ENCODE measurements around the gene AIDA. TPM values are rescaled to one million over a fixed set of nuclear protein-coding genes. Genes with fewer than 3 reads are reported as not detected.
A peak's percentile ranks its signal among the peaks of the same experiment; 100 is the strongest.

The AIDA gene
- total and polyA plus RNA-seq, 4 experiments from 2014 or later, result 35.2 to 64.5 (median 49.0) TPM

DNA sequence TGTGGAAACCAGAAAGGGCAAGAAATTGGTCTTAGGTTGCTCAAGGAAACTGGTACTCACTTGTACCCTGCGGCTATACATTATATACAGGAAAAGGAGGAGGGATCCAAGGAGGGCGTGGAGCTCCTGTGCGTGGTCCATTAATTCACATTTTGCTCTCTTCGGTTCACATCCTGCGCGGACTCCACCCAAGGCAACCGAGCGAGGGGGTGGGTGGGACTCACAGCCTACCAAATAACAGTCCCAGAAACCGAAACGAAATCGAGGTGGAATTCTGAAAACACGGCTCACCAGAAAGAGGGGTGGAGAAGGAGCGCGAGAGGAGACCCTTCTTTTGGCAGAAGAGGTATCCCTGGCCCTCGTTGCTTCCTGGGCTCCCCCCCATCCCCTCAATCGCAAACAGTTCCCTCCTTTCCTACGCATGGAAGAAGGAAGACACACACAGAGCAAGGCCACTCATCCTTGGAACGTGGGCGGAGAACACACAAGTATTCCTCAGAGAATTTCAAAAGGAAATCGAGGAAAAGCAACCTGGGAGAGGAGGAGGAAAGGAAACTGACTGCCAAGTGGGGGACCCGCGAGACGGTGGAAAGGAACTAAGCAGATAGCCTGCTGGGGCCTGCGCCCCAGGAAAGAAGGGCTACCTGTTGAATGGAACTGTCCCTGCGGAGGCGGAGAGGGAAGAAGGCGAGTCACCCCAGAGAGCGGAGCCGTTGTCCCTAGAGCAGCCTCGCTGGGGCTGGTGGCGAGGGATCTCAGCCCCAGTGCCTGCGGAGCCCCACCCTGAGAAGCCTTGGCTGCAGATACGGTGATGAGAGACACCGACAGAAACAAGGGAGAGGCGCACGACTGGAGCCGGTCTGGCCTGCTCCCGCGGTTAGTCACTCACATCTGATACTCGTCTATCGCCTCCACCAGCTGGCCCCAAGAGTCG lies 705 bp downstream of the AIDA start:
- intact Hi-C loops (cut with micrococcal nuclease), result loop anchor here (1.0 to 10.0 kb wide), 5 partner anchors 67 to 1721 kb away; partner anchors contain the start of gene DUSP10
- H3K36me3 ChIP-seq (ENCODE audit: insufficient read depth, low read length), result peaks cover 5% of the 10 kb centered on the region
- ChIA-PET CTCF (ENCODE audit: partially characterized antibody) (interaction anchor here (1.2 kb wide), 2 partner anchors 57 to 422 kb away, joined by 3 read pairs; no protein-coding TSS in a partner anchor), POLR2A (ENCODE audit: partially characterized antibody) (interaction anchor here (0.7 to 4.1 kb wide), 16 partner anchors 10 to 1134 kb away, joined by 3 to 76 read pairs (median 10); partner anchors contain the start of genes DUSP10, MIA3, TAF1A and TP53BP2)
- DNase-seq, result peak; percentile 50 to 82 (median 60)
- peaks cover 35% of the 10 kb centered on the region for H3K4me1 ChIP-seq (ENCODE audit: insufficient read depth, low read length)
- peak overlapping the region; percentile 91 for H3K27ac ChIP-seq (ENCODE audit: low read depth, low read length)
- Mint-ChIP-seq H3K27me3 (no peaks in the 10 kb centered on the region), H3K4me3 (peak overlapping the region; percentile 94 to 100 (median 98)), H3K9me3 (peaks cover 0 to 5% (median 0%) of the 10 kb centered on the region in 8 donors), H3K4me1 (peaks cover 28 to 71% (median 47%) of the 10 kb centered on the region in 4 donors), H3K27ac (peak overlapping the region; percentile 94 to 100 (median 99)), H3K36me3 (peaks cover 19 to 50% of the 10 kb centered on the region in 2 donors)
- no peaks in the 10 kb centered on the region for H3K27me3 ChIP-seq (ENCODE audit: insufficient read depth, low read length)
- no peaks in the 10 kb centered on the region for H3K9me3 ChIP-seq (ENCODE audit: control insufficient read depth in 1 of 2, low read length in 2 of 2)
- H3K4me3 ChIP-seq (ENCODE audit: low read length in 2 of 2), result peak overlapping the region; percentile 69 to 100

DNA sequence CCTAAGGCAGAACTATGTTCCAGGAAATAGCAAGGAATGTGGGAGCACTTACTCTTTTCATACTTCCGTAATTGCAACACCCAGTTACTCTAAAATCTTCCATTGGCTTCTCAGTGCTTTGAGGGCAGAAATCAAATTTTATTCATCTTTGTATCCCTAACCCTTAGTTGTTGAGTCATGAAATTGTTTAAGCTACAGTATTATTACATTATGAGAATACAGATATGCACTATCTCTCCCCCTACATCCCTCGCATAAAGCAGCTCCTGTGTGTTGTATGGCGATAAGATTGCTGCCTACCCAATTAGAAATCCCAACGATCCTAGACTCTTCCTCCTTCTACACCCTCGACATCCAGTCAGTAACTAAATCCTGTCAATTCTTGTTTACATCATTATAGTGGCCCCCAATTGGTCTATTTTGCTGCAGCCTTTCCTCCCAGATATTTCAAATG lies 2.6 kb downstream of the AIDA start:
- peaks cover 18 to 46% of the 10 kb centered on the region in 2 donors for H3K36me3 Mint-ChIP-seq
- H3K36me3 ChIP-seq (ENCODE audit: insufficient read depth, low read length), result peaks cover 5% of the 10 kb centered on the region
- POLR2A ChIA-PET (ENCODE audit: partially characterized antibody), result interaction anchor here (4.1 kb wide), 1 partner anchor 11 kb away, joined by 22 read pairs; no protein-coding TSS in a partner anchor
- H3K4me1 ChIP-seq (ENCODE audit: insufficient read depth, low read length), result peaks cover 27% of the 10 kb centered on the region
- H3K27me3 ChIP-seq (ENCODE audit: insufficient read depth, low read length), result no peaks in the 10 kb centered on the region
- peak overlapping the region in 6 of 8 donors; percentile 26 to 100 (median 97) for H3K4me3 Mint-ChIP-seq
- peak overlapping the region in 4 of 7 donors; percentile 2 to 99 (median 37) for H3K27ac Mint-ChIP-seq
- H3K4me3 ChIP-seq (ENCODE audit: low read length in 2 of 2), result no peak overlapping the region
- no peak for DNase-seq
- intact Hi-C loops (cut with micrococcal nuclease), result loop anchor here (10.0 kb wide), 1 partner anchor 1285 kb away; no protein-coding TSS in a partner anchor
- peaks cover 35 to 85% (median 58%) of the 10 kb centered on the region in 4 donors for H3K4me1 Mint-ChIP-seq
- H3K9me3 Mint-ChIP-seq, result peaks cover 0 to 5% (median 0%) of the 10 kb centered on the region in 8 donors
- H3K27me3 Mint-ChIP-seq, result no peaks in the 10 kb centered on the region
- H3K27ac ChIP-seq (ENCODE audit: low read depth, low read length), result no peak overlapping the region
- no peaks in the 10 kb centered on the region for H3K9me3 ChIP-seq (ENCODE audit: control insufficient read depth in 1 of 2, low read length in 2 of 2)
- CTCF ChIA-PET (ENCODE audit: partially characterized antibody), result no interaction called here

DNA sequence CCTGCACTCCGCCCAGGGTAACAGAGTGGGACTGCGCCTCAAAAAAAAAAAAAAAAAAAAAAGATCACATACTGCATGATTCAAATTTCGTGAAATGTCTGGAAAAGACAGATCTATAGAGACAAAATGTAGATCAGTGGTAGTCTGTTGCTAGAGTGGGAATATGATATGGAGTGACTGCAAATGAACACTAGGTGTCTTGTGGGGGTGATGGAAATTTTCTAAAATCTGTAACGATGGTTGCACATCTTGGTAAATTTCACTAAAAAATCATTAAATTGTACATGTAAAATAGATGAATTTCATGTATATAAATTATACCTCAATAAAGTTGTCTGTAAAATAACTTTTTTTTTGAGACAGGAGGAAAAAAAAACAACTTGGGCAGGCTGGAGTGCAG lies 5.5 kb downstream of the AIDA start:
- peaks cover 34 to 42% of the 10 kb centered on the region in 2 donors for H3K36me3 Mint-ChIP-seq
- no peaks in the 10 kb centered on the region for H3K9me3 Mint-ChIP-seq
- no peak overlapping the region for H3K27ac Mint-ChIP-seq
- Histone ChIP-seq H3K27ac (ENCODE audit: low read depth, low read length) (no peak overlapping the region), H3K27me3 (ENCODE audit: insufficient read depth, low read length) (no peaks in the 10 kb centered on the region), H3K36me3 (ENCODE audit: insufficient read depth, low read length) (peaks cover 17% of the 10 kb centered on the region), H3K4me3 (ENCODE audit: low read length in 2 of 2) (no peak overlapping the region), H3K4me1 (ENCODE audit: insufficient read depth, low read length) (peaks cover 26% of the 10 kb centered on the region), H3K9me3 (ENCODE audit: control insufficient read depth in 1 of 2, low read length in 2 of 2) (no peaks in the 10 kb centered on the region)
- H3K4me3 Mint-ChIP-seq, result no peak overlapping the region
- CTCF ChIA-PET (ENCODE audit: partially characterized antibody), result no interaction called here
- POLR2A ChIA-PET (ENCODE audit: partially characterized antibody), result no interaction called here
- H3K4me1 Mint-ChIP-seq, result peaks cover 39 to 81% (median 62%) of the 10 kb centered on the region in 4 donors
- intact Hi-C loops (cut with micrococcal nuclease), result no loop called here
- no peak for DNase-seq
- H3K27me3 Mint-ChIP-seq, result no peaks in the 10 kb centered on the region

DNA sequence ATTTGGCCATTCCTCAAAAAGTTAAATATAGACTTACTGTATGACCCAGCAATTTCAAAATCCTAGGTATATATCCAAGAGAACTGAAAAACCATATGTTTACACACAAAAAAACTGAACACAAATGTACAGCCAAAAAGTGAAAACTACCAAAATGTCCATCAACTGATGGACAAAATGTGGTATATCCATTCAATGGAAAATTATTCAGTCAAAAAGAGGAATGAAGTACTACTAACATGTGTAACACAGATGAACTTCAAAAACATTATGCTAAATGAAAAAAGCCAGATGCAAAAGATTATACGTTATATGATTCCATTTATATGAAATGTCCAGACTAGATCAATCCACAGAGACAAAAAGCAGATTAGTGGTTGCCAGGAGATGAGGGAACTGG lies 8.0 kb downstream of the AIDA start:
- ChIA-PET POLR2A (ENCODE audit: partially characterized antibody) (interaction anchor here (0.7 to 1.7 kb wide), 2 partner anchors 9 kb away, joined by 3 to 5 read pairs; partner anchors contain the start of gene BROX), CTCF (ENCODE audit: partially characterized antibody) (no interaction called here)
- H3K4me1 Mint-ChIP-seq, result peaks cover 28 to 62% (median 44%) of the 10 kb centered on the region in 4 donors
- Histone ChIP-seq H3K27ac (ENCODE audit: low read depth, low read length) (no peak overlapping the region), H3K36me3 (ENCODE audit: insufficient read depth, low read length) (peaks cover 22% of the 10 kb centered on the region), H3K9me3 (ENCODE audit: control insufficient read depth in 1 of 2, low read length in 2 of 2) (no peaks in the 10 kb centered on the region), H3K4me3 (ENCODE audit: low read length in 2 of 2) (no peak overlapping the region), H3K4me1 (ENCODE audit: insufficient read depth, low read length) (peaks cover 10% of the 10 kb centered on the region), H3K27me3 (ENCODE audit: insufficient read depth, low read length) (no peaks in the 10 kb centered on the region)
- peak overlapping the region in 1 of 7 donors; percentile 82 for H3K27ac Mint-ChIP-seq
- no peaks in the 10 kb centered on the region for H3K27me3 Mint-ChIP-seq
- intact Hi-C loops (cut with micrococcal nuclease), result no loop called here
- H3K4me3 Mint-ChIP-seq, result peak overlapping the region in 2 of 8 donors; percentile 19 to 32
- H3K36me3 Mint-ChIP-seq, result peaks cover 36 to 42% of the 10 kb centered on the region in 2 donors
- H3K9me3 Mint-ChIP-seq, result no peaks in the 10 kb centered on the region
- no peak for DNase-seq

DNA sequence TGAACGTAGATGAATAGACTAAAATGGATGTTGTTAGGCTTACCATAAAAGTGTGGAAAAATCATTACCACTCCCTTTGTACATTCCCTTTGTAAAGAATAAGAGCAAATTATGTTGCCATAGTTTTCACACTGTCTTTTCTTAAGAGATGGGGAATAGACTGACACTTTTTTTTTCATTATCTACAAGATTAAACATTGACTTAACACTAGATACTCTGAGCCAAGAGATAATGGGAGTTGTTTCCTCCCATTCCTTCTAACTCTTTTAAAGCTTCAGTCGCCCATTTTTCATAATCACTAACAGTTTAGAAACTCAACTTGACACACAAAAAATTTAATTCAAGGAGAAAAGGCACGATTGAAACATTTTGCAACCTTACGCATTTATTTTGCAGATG lies 10.1 kb downstream of the AIDA start:
- H3K4me3 ChIP-seq (ENCODE audit: low read length in 2 of 2), result no peak overlapping the region
- POLR2A ChIA-PET (ENCODE audit: partially characterized antibody), result no interaction called here
- Mint-ChIP-seq H3K27ac (no peak overlapping the region), H3K4me1 (peaks cover 23 to 48% (median 35%) of the 10 kb centered on the region in 4 donors), H3K9me3 (no peaks in the 10 kb centered on the region), H3K27me3 (no peaks in the 10 kb centered on the region), H3K4me3 (no peak overlapping the region), H3K36me3 (peaks cover 40 to 43% of the 10 kb centered on the region in 2 donors)
- H3K4me1 ChIP-seq (ENCODE audit: insufficient read depth, low read length), result peaks cover 11% of the 10 kb centered on the region
- H3K36me3 ChIP-seq (ENCODE audit: insufficient read depth, low read length), result peaks cover 21% of the 10 kb centered on the region
- no peaks in the 10 kb centered on the region for H3K27me3 ChIP-seq (ENCODE audit: insufficient read depth, low read length)
- CTCF ChIA-PET (ENCODE audit: partially characterized antibody), result no interaction called here
- H3K9me3 ChIP-seq (ENCODE audit: control insufficient read depth in 1 of 2, low read length in 2 of 2), result no peaks in the 10 kb centered on the region
- no peak overlapping the region for H3K27ac ChIP-seq (ENCODE audit: low read depth, low read length)
- intact Hi-C loops (cut with micrococcal nuclease), result no loop called here
- DNase-seq, result no peak

DNA sequence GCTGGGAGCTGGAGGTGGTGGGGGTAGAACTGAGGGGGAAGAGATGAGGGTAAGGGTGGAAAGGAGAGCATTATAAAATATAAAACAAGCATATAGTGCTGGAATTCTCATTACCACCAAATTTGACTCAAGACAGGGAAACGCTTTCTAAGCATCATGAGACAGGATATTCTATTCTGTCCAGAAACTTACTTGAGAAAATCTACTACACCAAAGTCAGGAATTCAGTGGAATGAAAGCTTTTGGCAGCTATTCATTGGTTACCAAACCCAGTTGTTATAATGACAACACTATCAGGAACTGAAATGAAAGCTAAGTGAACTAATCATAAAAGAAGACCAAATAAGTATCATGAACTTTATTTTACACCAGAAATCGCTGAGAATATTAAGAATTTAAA lies 14.5 kb downstream of the AIDA start:
- no peak for DNase-seq
- Mint-ChIP-seq H3K27ac (peak overlapping the region in 1 of 7 donors; percentile 19), H3K4me1 (peaks cover 10 to 26% (median 17%) of the 10 kb centered on the region in 4 donors), H3K36me3 (peaks cover 24 to 42% of the 10 kb centered on the region in 2 donors), H3K27me3 (no peaks in the 10 kb centered on the region), H3K9me3 (no peaks in the 10 kb centered on the region), H3K4me3 (no peak overlapping the region)
- Histone ChIP-seq H3K27ac (ENCODE audit: low read depth, low read length) (no peak overlapping the region), H3K36me3 (ENCODE audit: insufficient read depth, low read length) (peaks cover 21% of the 10 kb centered on the region), H3K4me3 (ENCODE audit: low read length in 2 of 2) (no peak overlapping the region), H3K27me3 (ENCODE audit: insufficient read depth, low read length) (no peaks in the 10 kb centered on the region), H3K9me3 (ENCODE audit: control insufficient read depth in 1 of 2, low read length in 2 of 2) (no peaks in the 10 kb centered on the region), H3K4me1 (ENCODE audit: insufficient read depth, low read length) (peaks cover 8% of the 10 kb centered on the region)
- ChIA-PET CTCF (ENCODE audit: partially characterized antibody) (interaction anchor here (0.9 to 1.0 kb wide), 2 partner anchors 40 to 108 kb away, joined by 3 to 6 read pairs; partner anchors contain the start of gene TAF1A), POLR2A (ENCODE audit: partially characterized antibody) (interaction anchor here (4.1 kb wide), 1 partner anchor 14 kb away, joined by 22 read pairs; the partner anchor contains the start of genes AIDA and BROX)
- intact Hi-C loops (cut with micrococcal nuclease), result no loop called here

DNA sequence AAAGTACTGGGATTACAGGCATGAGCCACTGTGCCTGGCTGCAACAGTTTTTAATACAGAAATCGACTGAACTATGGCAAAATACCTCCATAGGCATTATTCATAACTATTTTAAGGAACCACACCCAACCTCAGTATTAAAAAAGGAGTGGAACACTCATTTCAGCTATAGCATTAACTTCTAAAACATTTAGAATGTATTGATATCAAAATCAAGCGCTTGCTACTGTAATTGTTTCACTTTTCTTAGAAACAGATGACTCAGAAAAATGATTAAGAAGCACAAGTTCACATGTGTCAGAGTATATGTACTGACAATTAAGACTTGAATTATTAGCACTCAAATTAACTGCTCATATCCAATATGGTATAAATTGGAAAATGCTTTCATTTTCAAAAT lies 15.1 kb downstream of the AIDA start:
- Histone ChIP-seq H3K27me3 (ENCODE audit: insufficient read depth, low read length) (no peaks in the 10 kb centered on the region), H3K36me3 (ENCODE audit: insufficient read depth, low read length) (peaks cover 15% of the 10 kb centered on the region), H3K9me3 (ENCODE audit: control insufficient read depth in 1 of 2, low read length in 2 of 2) (no peaks in the 10 kb centered on the region), H3K4me1 (ENCODE audit: insufficient read depth, low read length) (peaks cover 8% of the 10 kb centered on the region), H3K4me3 (ENCODE audit: low read length in 2 of 2) (no peak overlapping the region), H3K27ac (ENCODE audit: low read depth, low read length) (no peak overlapping the region)
- no peak overlapping the region for H3K4me3 Mint-ChIP-seq
- POLR2A ChIA-PET (ENCODE audit: partially characterized antibody), result interaction anchor here (4.1 kb wide), 1 partner anchor 15 kb away, joined by 22 read pairs; the partner anchor contains the start of genes AIDA and BROX
- DNase-seq, result no peak
- peaks cover 24 to 42% of the 10 kb centered on the region in 2 donors for H3K36me3 Mint-ChIP-seq
- H3K9me3 Mint-ChIP-seq, result no peaks in the 10 kb centered on the region
- intact Hi-C loops (cut with micrococcal nuclease), result no loop called here
- CTCF ChIA-PET (ENCODE audit: partially characterized antibody), result interaction anchor here (0.9 to 1.0 kb wide), 2 partner anchors 40 to 107 kb away, joined by 3 to 6 read pairs; partner anchors contain the start of gene TAF1A
- no peak overlapping the region for H3K27ac Mint-ChIP-seq
- H3K4me1 Mint-ChIP-seq, result peaks cover 10 to 27% (median 20%) of the 10 kb centered on the region in 4 donors
- no peaks in the 10 kb centered on the region for H3K27me3 Mint-ChIP-seq
